ENCODE results near the gene MLST8. TPM values are rescaled to one million over a fixed set of nuclear protein-coding genes. Genes with fewer than 3 reads are reported as not detected.

MLST8 gene
- polyA plus RNA-seq, 3 donors: 29.9 to 54.3 (median 30.5) TPM

- peaks cover 84% of the 10 kb centered on the region for H4K20me1 ChIP-seq (ENCODE audit: insufficient read depth, low read length)
- H3K27ac Mint-ChIP-seq: no peak overlapping the region
- peaks cover 87% of the 10 kb centered on the region for H3K79me2 ChIP-seq (ENCODE audit: insufficient read depth, low read length)
These were observed 44.2 kb upstream of the MLST8 start for GRCh38 chr16:2160915-2161551.

GRCh38 chr16:2161911-2162310, 43.3 kb upstream of the MLST8 start:
- Mint-ChIP-seq H3K27me3 (ENCODE audit: low read depth in 3 of 3) (peaks cover 0 to 2% (median 0%) of the 10 kb centered on the region in 3 donors), H3K9me3 (peaks cover 0 to 14% (median 4%) of the 10 kb centered on the region in 7 donors), H3K27ac (peak overlapping the region in 2 of 7 donors; percentile 62 to 71), H3K4me1 (peaks cover 10% of the 10 kb centered on the region), H3K4me3 (no peak overlapping the region), H3K36me3 (peaks cover 10 to 26% of the 10 kb centered on the region in 2 donors)
- 99% methylated on average over 10 of the region's 10 CpGs for WGBS (ENCODE audit: insufficient coverage)
- Histone ChIP-seq H3K9me3 (replicated peaks in 1 of 2; ENCODE audit: control insufficient read depth in 1 of 2, insufficient read depth in 1 of 2, low read length in 2 of 2) (peaks cover 0 to 7% of the 10 kb centered on the region in 2 donors), H3K27me3 (ENCODE audit: control insufficient read depth in 2 of 2, insufficient read depth in 2 of 2, low read length in 2 of 2) (no peaks in the 10 kb centered on the region), H4K20me1 (ENCODE audit: insufficient read depth, low read length) (peaks cover 83% of the 10 kb centered on the region), H3K36me3 (replicated peaks in 1 of 2; ENCODE audit: control insufficient read depth in 1 of 2, insufficient read depth in 2 of 2, low read length in 2 of 2) (peaks cover 17 to 21% of the 10 kb centered on the region in 2 donors), H3K4me3 (replicated peaks in 1 of 3; ENCODE audit: low read depth in 2 of 3, low read length in 3 of 3) (no peak overlapping the region), H2AFZ (ENCODE audit: insufficient read depth, low read depth, low read length, poor library complexity, severe bottlenecking) (no peak overlapping the region), H3K27ac (ENCODE audit: low read depth in 1 of 2, low read length in 2 of 2) (no peak overlapping the region), H3K4me2 (replicated peaks; ENCODE audit: extremely low read depth, low read length, poor library complexity, severe bottlenecking) (no peak overlapping the region), H3K79me2 (ENCODE audit: insufficient read depth, low read length) (peaks cover 78% of the 10 kb centered on the region), H3K4me1 (ENCODE audit: control insufficient read depth in 1 of 2, insufficient read depth in 2 of 2, low read length in 2 of 2) (peaks cover 5 to 13% of the 10 kb centered on the region in 2 donors), H3K9ac (ENCODE audit: insufficient read depth, low read length, poor library complexity, severe bottlenecking) (no peak overlapping the region)
- no peak for DNase-seq
- intact Hi-C loops (cut with micrococcal nuclease): no loop called here
- TF ChIP-seq CTCF (IDR thresholded peaks at IDR 0.05): no peak

More at GRCh38 chr16:2160915-2161551, 44.2 kb upstream of the MLST8 start:
- intact Hi-C loops (cut with micrococcal nuclease): no loop called here
- peaks cover 8 to 12% of the 10 kb centered on the region in 2 donors for H3K36me3 ChIP-seq (replicated peaks in 1 of 2; ENCODE audit: control insufficient read depth in 1 of 2, insufficient read depth in 2 of 2, low read length in 2 of 2)
- no peak overlapping the region for H2AFZ ChIP-seq (ENCODE audit: insufficient read depth, low read depth, low read length, poor library complexity, severe bottlenecking)
- H3K4me3 ChIP-seq (replicated peaks in 1 of 3; ENCODE audit: low read depth in 2 of 3, low read length in 3 of 3): no peak overlapping the region
- TF ChIP-seq CTCF (IDR thresholded peaks at IDR 0.05): no peak
- Mint-ChIP-seq H3K27me3 (ENCODE audit: low read depth in 3 of 3) (peaks cover 0 to 2% (median 0%) of the 10 kb centered on the region in 3 donors), H3K4me1 (peaks cover 19% of the 10 kb centered on the region), H3K36me3 (peaks cover 7 to 18% of the 10 kb centered on the region in 2 donors), H3K9me3 (peaks cover 0 to 14% (median 4%) of the 10 kb centered on the region in 7 donors), H3K4me3 (no peak overlapping the region)
- peaks cover 0 to 7% of the 10 kb centered on the region in 2 donors for H3K9me3 ChIP-seq (replicated peaks in 1 of 2; ENCODE audit: control insufficient read depth in 1 of 2, insufficient read depth in 1 of 2, low read length in 2 of 2)
- H3K27ac ChIP-seq (ENCODE audit: low read depth in 1 of 2, low read length in 2 of 2): no peak overlapping the region
- WGBS (ENCODE audit: insufficient coverage): 88% methylated on average over 11 of the region's 20 CpGs
- H3K9ac ChIP-seq (ENCODE audit: insufficient read depth, low read length, poor library complexity, severe bottlenecking): no peak overlapping the region
- peaks cover 13 to 22% of the 10 kb centered on the region in 2 donors for H3K4me1 ChIP-seq (ENCODE audit: control insufficient read depth in 1 of 2, insufficient read depth in 2 of 2, low read length in 2 of 2)
- no peak overlapping the region for H3K4me2 ChIP-seq (replicated peaks; ENCODE audit: extremely low read depth, low read length, poor library complexity, severe bottlenecking)
- no peaks in the 10 kb centered on the region for H3K27me3 ChIP-seq (ENCODE audit: control insufficient read depth in 2 of 2, insufficient read depth in 2 of 2, low read length in 2 of 2)
- DNase-seq: no peak

Data from CD14-positive monocyte (primary cell).